Measurements from ENCODE around the gene CFAP68. TPM values are rescaled to one million over a fixed set of nuclear protein-coding genes. Genes with fewer than 3 reads are reported as not detected.

Gene CFAP68
- total RNA-seq, 4 donors from 2014 or later, result 24.7 to 47.1 (median 38.0) TPM

- H3K27me3 ChIP-seq, result no peaks in the 10 kb centered on the region
- 3 to 4% methylated on average over 2 of the region's 2 CpGs for WGBS, 2 donors
- H3K36me3 ChIP-seq, result no peaks in the 10 kb centered on the region
- H3K9me3 ChIP-seq, result no peaks in the 10 kb centered on the region
- no peak overlapping the region for H3K4me3 ChIP-seq (replicated peaks in 1 of 3)
- peak; percentile 63 to 69 for DNase-seq
- intact Hi-C loops (cut with DNase I), result no loop called here
- peaks cover 39 to 57% of the 10 kb centered on the region in 2 donors for H3K4me1 ChIP-seq
- TF ChIP-seq, protein P1, sequence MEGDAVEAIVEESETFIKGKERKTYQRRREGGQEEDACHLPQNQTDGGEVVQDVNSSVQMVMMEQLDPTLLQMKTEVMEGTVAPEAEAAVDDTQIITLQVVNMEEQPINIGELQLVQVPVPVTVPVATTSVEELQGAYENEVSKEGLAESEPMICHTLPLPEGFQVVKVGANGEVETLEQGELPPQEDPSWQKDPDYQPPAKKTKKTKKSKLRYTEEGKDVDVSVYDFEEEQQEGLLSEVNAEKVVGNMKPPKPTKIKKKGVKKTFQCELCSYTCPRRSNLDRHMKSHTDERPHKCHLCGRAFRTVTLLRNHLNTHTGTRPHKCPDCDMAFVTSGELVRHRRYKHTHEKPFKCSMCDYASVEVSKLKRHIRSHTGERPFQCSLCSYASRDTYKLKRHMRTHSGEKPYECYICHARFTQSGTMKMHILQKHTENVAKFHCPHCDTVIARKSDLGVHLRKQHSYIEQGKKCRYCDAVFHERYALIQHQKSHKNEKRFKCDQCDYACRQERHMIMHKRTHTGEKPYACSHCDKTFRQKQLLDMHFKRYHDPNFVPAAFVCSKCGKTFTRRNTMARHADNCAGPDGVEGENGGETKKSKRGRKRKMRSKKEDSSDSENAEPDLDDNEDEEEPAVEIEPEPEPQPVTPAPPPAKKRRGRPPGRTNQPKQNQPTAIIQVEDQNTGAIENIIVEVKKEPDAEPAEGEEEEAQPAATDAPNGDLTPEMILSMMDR (IDR thresholded peaks at IDR 0.05), result no peak
- TF ChIP-seq POLR2A (IDR thresholded peaks at IDR 0.05), result no peak
- H3K27ac ChIP-seq, result peak overlapping the region; percentile 83 to 95 (median 94)
Observed at GRCh38 chr11:111922803-111923202, 43.5 kb downstream of the CFAP68 start.

DNA sequence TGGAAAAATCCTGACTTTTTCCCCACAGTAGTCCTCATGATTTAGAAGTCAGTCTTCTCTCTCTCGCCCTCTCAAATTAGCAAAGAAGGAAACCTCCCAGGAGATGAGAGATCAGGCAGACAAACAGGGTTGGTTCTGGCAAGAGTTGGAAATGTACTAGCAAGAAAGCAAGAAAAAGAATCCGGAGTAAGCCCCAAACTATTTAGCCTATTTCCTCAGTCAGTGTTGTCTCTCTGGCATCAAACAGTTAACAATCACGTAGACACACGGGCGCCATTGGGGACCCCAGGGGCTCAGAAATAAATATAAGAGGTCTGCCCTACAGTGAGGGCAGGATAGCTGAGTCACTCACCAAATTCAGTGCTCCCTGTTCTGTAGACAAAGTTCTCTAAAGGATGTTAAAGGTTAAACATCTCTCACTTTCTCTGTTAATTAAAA, 44.0 kb downstream of the CFAP68 start:
- intact Hi-C loops (cut with DNase I), result no loop called here
- H3K9me3 ChIP-seq, result no peaks in the 10 kb centered on the region
- H3K4me1 ChIP-seq, result peaks cover 34 to 51% of the 10 kb centered on the region in 2 donors
- no peaks in the 10 kb centered on the region for H3K27me3 ChIP-seq
- no peaks in the 10 kb centered on the region for H3K36me3 ChIP-seq
- WGBS, 2 donors, result 14 to 29% methylated on average over 5 of the region's 5 CpGs
- no peak for TF ChIP-seq POLR2A (IDR thresholded peaks at IDR 0.05)
- TF ChIP-seq, protein P1 (IDR thresholded peaks at IDR 0.05), result no peak
- H3K4me3 ChIP-seq (replicated peaks in 1 of 3), result no peak overlapping the region
- H3K27ac ChIP-seq, result peak overlapping the region; percentile 83 to 95 (median 94)
- no peak for DNase-seq

- no peak overlapping the region for H3K4me3 ChIP-seq (replicated peaks in 1 of 3)
- peak overlapping the region; percentile 83 to 95 (median 94) for H3K27ac ChIP-seq
- intact Hi-C loops (cut with DNase I), result no loop called here
- TF ChIP-seq, protein P1 (IDR thresholded peaks at IDR 0.05), result no peak
- no peak for TF ChIP-seq POLR2A (IDR thresholded peaks at IDR 0.05)
- no peaks in the 10 kb centered on the region for H3K9me3 ChIP-seq
- peaks cover 33 to 50% of the 10 kb centered on the region in 2 donors for H3K4me1 ChIP-seq
- DNase-seq, result no peak
- H3K27me3 ChIP-seq, result no peaks in the 10 kb centered on the region
- H3K36me3 ChIP-seq, result no peaks in the 10 kb centered on the region
Observed at GRCh38 chr11:111923951-111924350, 44.6 kb downstream of the CFAP68 start.

- Histone ChIP-seq H3K4me1 (peaks cover 33 to 44% of the 10 kb centered on the region in 2 donors), H3K9me3 (no peaks in the 10 kb centered on the region), H3K27ac (peak overlapping the region; percentile 86 to 95 (median 94)), H3K36me3 (no peaks in the 10 kb centered on the region), H3K4me3 (replicated peaks in 1 of 3) (no peak overlapping the region), H3K27me3 (no peaks in the 10 kb centered on the region)
- no peak for TF ChIP-seq POLR2A (IDR thresholded peaks at IDR 0.05)
- TF ChIP-seq, protein P1 (IDR thresholded peaks at IDR 0.05), result no peak
- no peak for DNase-seq
- intact Hi-C loops (cut with DNase I), result loop anchor here (5.0 kb wide), 1 partner anchor 44 kb away; no protein-coding TSS in a partner anchor
- WGBS, 2 donors, result 92 to 93% methylated on average over 15 to 16 of the region's 16 CpGs
Observed at GRCh38 chr11:111925953-111926352, 46.6 kb downstream of the CFAP68 start.

GRCh38 chr11:111926505-111927391, 47.4 kb downstream of the CFAP68 start:
- Histone ChIP-seq H3K4me3 (replicated peaks in 1 of 3) (peak overlapping the region in 2 of 3 donors; percentile 25 to 30), H3K9me3 (no peaks in the 10 kb centered on the region), H3K27ac (peak overlapping the region; percentile 86 to 95 (median 94)), H3K4me1 (peaks cover 29 to 39% of the 10 kb centered on the region in 2 donors), H3K27me3 (no peaks in the 10 kb centered on the region), H3K36me3 (no peaks in the 10 kb centered on the region)
- peak in 1 of 2 donors; percentile 90 for TF ChIP-seq POLR2A (IDR thresholded peaks at IDR 0.05)
- TF ChIP-seq, protein P1 (IDR thresholded peaks at IDR 0.05), result peak in 1 of 6 experiments; percentile 28
- 3 to 7% methylated on average over 17 to 38 of the region's 47 CpGs for WGBS, 2 donors
- peak; percentile 97 for DNase-seq
- intact Hi-C loops (cut with DNase I), result loop anchor here (5.0 kb wide), 1 partner anchor 44 kb away; no protein-coding TSS in a partner anchor

Measured in thyroid gland (tissue), 4 donors.